22Rv1 (cell line): ENCODE measurements around the gene IFITM10.

ENCODE experiments used
- ZFX ChIP-seq: fragments of 450-650 bp; IDR thresholded peaks from 2 replicates; pipeline ENCODE4 v1.6.1; 2017; ENCODE audit warnings: antibody characterized with exemption, borderline replicate concordance
- TF ChIP-seq, protein P1 (sequence below): fragments of 450-650 bp; IDR thresholded peaks from 2 replicates; pipeline ENCODE4 v1.5.1; 2017; ENCODE audit warnings: mild to moderate bottlenecking

GRCh38 chr11:1771700-1772099 lies 21.3 kb upstream of the IFITM10 start:
- TF ChIP-seq, protein P1, sequence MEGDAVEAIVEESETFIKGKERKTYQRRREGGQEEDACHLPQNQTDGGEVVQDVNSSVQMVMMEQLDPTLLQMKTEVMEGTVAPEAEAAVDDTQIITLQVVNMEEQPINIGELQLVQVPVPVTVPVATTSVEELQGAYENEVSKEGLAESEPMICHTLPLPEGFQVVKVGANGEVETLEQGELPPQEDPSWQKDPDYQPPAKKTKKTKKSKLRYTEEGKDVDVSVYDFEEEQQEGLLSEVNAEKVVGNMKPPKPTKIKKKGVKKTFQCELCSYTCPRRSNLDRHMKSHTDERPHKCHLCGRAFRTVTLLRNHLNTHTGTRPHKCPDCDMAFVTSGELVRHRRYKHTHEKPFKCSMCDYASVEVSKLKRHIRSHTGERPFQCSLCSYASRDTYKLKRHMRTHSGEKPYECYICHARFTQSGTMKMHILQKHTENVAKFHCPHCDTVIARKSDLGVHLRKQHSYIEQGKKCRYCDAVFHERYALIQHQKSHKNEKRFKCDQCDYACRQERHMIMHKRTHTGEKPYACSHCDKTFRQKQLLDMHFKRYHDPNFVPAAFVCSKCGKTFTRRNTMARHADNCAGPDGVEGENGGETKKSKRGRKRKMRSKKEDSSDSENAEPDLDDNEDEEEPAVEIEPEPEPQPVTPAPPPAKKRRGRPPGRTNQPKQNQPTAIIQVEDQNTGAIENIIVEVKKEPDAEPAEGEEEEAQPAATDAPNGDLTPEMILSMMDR, result no peak
- TF ChIP-seq ZFX, result no peak
